ENCODE measurements around the gene ANKLE1.
A peak's percentile ranks its signal among the peaks of the same experiment; 100 is the strongest.

ANKLE1 gene

GRCh38 chr19:17300992-17301619 lies 19.4 kb downstream of the ANKLE1 start:
- in situ Hi-C loops (cut with MboI; ENCODE audit: low pct_unique_long_range_greater_than_20kb, low sequenced_read_pairs, unreplicated experiment): no loop called here
- no peak for DNase-seq (ENCODE audit: low spot score)
- no peak for TF ChIP-seq CTCF (IDR thresholded peaks at IDR 0.05; ENCODE audit: extremely low read depth, insufficient read depth, missing control alignments)

- no peak for TF ChIP-seq CTCF (IDR thresholded peaks at IDR 0.05; ENCODE audit: extremely low read depth, insufficient read depth, missing control alignments)
- DNase-seq (ENCODE audit: low spot score): no peak
- in situ Hi-C loops (cut with MboI; ENCODE audit: low pct_unique_long_range_greater_than_20kb, low sequenced_read_pairs, unreplicated experiment): no loop called here
Observed at GRCh38 chr19:17302391-17303166, 20.9 kb downstream of the ANKLE1 start.

DNA sequence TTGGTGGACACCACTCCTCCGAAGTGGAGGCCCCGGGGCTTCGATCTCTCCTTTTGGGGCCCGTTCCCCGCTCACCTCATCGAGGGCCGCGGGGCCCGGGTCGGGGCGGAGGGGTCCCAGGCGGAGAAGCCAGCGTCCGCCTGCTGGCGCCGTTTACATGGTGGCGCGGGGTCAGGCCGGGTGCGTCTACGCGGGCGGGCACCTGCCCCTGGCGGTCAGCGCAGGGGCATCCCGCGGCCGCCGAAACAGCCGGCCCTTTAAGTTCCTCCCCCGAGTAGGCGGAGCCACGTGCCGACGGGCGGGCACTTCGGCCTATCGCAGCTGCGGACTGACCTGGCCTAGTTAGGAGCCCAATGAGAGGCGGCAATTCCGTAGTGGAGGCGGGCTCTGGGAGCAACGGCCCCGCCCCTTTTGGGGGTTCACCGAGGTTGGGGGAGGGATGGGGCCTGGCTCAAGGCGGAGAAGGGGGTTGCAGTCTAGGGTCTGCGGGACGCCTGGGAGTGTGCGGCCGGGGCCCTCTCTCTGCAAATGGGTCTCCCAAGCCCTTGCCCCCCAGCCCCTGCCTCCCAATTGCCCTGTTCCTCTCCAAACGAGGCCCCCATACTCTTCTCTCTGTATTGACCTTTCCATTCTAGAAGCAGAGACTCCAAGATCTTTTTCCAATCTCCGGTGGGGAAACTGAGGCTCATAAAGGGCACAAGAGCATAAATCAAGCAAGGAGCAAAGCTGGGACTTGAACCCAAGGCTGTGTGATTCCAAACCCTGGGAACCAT lies 21.7 kb downstream of the ANKLE1 start, which contains the start of gene ABHD8:
Gene ABHD8 (minus strand): TSS at position 259 of the 773 bp plus-strand sequence. CDS start 1,809 bp downstream, outside the sequence.
- DNase-seq (ENCODE audit: low spot score): peak; percentile 97
- peak; percentile 28 for TF ChIP-seq CTCF (IDR thresholded peaks at IDR 0.05; ENCODE audit: extremely low read depth, insufficient read depth, missing control alignments)
- in situ Hi-C loops (cut with MboI; ENCODE audit: low pct_unique_long_range_greater_than_20kb, low sequenced_read_pairs, unreplicated experiment): no loop called here

DNA sequence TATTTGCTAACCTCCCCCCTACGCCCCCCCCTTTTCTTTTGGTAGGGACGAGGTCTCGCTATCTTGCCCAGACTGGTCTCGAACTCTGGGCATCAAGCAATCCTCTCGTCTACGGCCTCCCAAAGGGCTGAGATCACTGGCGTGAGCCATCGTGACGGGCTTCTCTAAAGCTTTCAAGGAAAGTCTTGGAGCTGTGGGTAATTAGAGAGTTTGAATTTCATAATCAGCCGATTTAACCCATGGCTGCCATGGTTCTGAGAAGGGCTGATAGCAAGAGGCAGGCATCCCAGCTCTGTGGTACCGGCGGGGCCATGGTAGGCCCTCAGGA lies 22.2 kb downstream of the ANKLE1 start:
- TF ChIP-seq CTCF (IDR thresholded peaks at IDR 0.05; ENCODE audit: extremely low read depth, insufficient read depth, missing control alignments): no peak
- in situ Hi-C loops (cut with MboI; ENCODE audit: low pct_unique_long_range_greater_than_20kb, low sequenced_read_pairs, unreplicated experiment): no loop called here
- DNase-seq (ENCODE audit: low spot score): no peak

GRCh38 chr19:17304386-17305215 lies 22.9 kb downstream of the ANKLE1 start:
- no peak for TF ChIP-seq CTCF (IDR thresholded peaks at IDR 0.05; ENCODE audit: extremely low read depth, insufficient read depth, missing control alignments)
- DNase-seq (ENCODE audit: low spot score): no peak
- in situ Hi-C loops (cut with MboI; ENCODE audit: low pct_unique_long_range_greater_than_20kb, low sequenced_read_pairs, unreplicated experiment): no loop called here

DNA sequence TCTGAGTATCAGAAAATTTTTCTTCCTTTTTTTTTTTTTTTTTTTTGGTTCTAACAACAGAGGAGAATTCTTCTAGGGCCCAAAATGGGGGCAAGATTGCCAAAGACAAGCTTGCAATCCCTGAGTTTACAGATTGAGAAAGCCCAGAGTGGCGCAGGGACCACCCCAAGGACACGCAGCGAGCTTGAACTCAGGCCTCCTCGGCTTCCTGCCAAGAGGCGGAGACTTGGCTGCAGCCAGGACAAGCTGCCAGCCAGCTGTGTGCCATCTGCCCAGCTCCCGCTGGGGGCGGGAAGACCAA lies 23.5 kb downstream of the ANKLE1 start:
- no peak for DNase-seq (ENCODE audit: low spot score)
- in situ Hi-C loops (cut with MboI; ENCODE audit: low pct_unique_long_range_greater_than_20kb, low sequenced_read_pairs, unreplicated experiment): no loop called here

More for the DNA sequence above, 23.5 kb downstream of the ANKLE1 start:
- no peak for TF ChIP-seq CTCF (IDR thresholded peaks at IDR 0.05; ENCODE audit: extremely low read depth, insufficient read depth, missing control alignments)

Data from GM13977 (cell line).